IMR-90 (cell line): ENCODE measurements around the gene SOX6. TPM values are rescaled to one million over a fixed set of nuclear protein-coding genes. Genes with fewer than 3 reads are reported as not detected.

Experiments
- ATAC-seq: fragments of 200-7000 bp; cut with Tn5 transposase; 2 replicates; pipeline ENCODE4 v1.9.1; 2020; ENCODE audit warnings: low read depth, mild to moderate bottlenecking, moderate library complexity
- BruUV-seq: library from RNA; stranded (reverse); fragments of 400-500 nt; replicated peaks from 2 replicates; lab custom pipeline; 2021; lab: Mats Ljungman, UMichigan
- CTCF ChIA-PET: fragments of 300-600 bp; formaldehyde crosslinking; extraction: SDS; loops from one replicate; lab custom pipeline; 2021; ENCODE audit warnings: antibody characterized with exemption; lab: Yijun Ruan, JAX
- POLR2A ChIA-PET: fragments of 300-600 bp; sonication (Branson Sonifier 250); formaldehyde crosslinking; loops from one replicate; lab custom pipeline; 2022; ENCODE audit warnings: antibody characterized with exemption; ENCODE audit not compliant: unreplicated experiment; lab: Charles Lee
- DNase-seq: peaks from one replicate; pipeline ENCODE4 v3.0.0; 2013
- H2AFZ ChIP-seq: replicated peaks from 2 replicates; pipeline ENCODE3; 2013; ENCODE audit warnings: low read length, mild to moderate bottlenecking; ENCODE audit not compliant: poor library complexity
- H2AK5ac ChIP-seq: 2 replicates; pipeline ENCODE4 v1.6.1; 2013; ENCODE audit warnings: low read depth, low read length, inconsistent platforms
- H2AK9ac ChIP-seq: replicated peaks from 2 replicates; pipeline ENCODE3; 2013; ENCODE audit warnings: mild to moderate bottlenecking, low read depth, low read length, moderate library complexity; ENCODE audit not compliant: poor library complexity
- H2BK120ac ChIP-seq: 2 replicates; pipeline ENCODE4 v1.6.1; 2013; ENCODE audit warnings: low read depth, low read length, inconsistent platforms
- H2BK15ac ChIP-seq: 3 replicates; pipeline ENCODE4 v1.6.1; 2013; ENCODE audit warnings: low read depth, low read length, inconsistent platforms
- H2BK20ac ChIP-seq: 2 replicates; pipeline ENCODE4 v1.6.1; 2013; ENCODE audit warnings: low read depth, mild to moderate bottlenecking, inconsistent platforms, low read length, moderate library complexity
- H2BK5ac ChIP-seq: 2 replicates; pipeline ENCODE4 v1.6.1; 2013; ENCODE audit warnings: mild to moderate bottlenecking, low read depth, low read length, inconsistent platforms; ENCODE audit not compliant: poor library complexity, severe bottlenecking
- H3K14ac ChIP-seq: replicated peaks from 2 replicates; pipeline ENCODE4 v1.6.1; 2013; ENCODE audit warnings: low read depth, low read length, inconsistent platforms
- H3K18ac ChIP-seq: 2 replicates; pipeline ENCODE4 v1.6.1; 2013; ENCODE audit warnings: low read depth, low read length, control low read depth
- H3K23ac ChIP-seq: 2 replicates; pipeline ENCODE4 v1.6.1; 2013; ENCODE audit warnings: low read depth, low read length, inconsistent platforms
- H3K27ac ChIP-seq: 2 replicates; pipeline ENCODE4 v1.5.1; 2013; ENCODE audit warnings: mild to moderate bottlenecking, control low read depth, low read length; ENCODE audit not compliant: insufficient read depth
- H3K27me3 ChIP-seq: 2 replicates; pipeline ENCODE4 v1.6.1; 2013; ENCODE audit warnings: low read length; ENCODE audit not compliant: control insufficient read depth, insufficient read depth
- H3K36me3 ChIP-seq: 2 replicates; pipeline ENCODE4 v1.6.1; 2013; ENCODE audit warnings: low read length, mixed read lengths; ENCODE audit not compliant: control insufficient read depth, insufficient read depth
- H3K4ac ChIP-seq: 2 replicates; pipeline ENCODE4 v1.6.1; 2013; ENCODE audit warnings: low read depth, low read length, inconsistent platforms
- H3K4me1 ChIP-seq: 2 replicates; pipeline ENCODE4 v1.6.1; 2013; ENCODE audit warnings: low read length, mixed read lengths; ENCODE audit not compliant: control insufficient read depth, insufficient read depth
- H3K4me2 ChIP-seq: 2 replicates; pipeline ENCODE4 v1.6.1; 2013; ENCODE audit warnings: low read depth, mild to moderate bottlenecking, control low read depth, low read length, moderate library complexity
- H3K4me3 ChIP-seq: 2 replicates; pipeline ENCODE4 v1.5.1; 2013; ENCODE audit warnings: low read depth, mild to moderate bottlenecking, control low read depth, low read length, moderate library complexity; ENCODE audit not compliant: insufficient read depth
- H3K56ac ChIP-seq: 2 replicates; pipeline ENCODE4 v1.6.1; 2013; ENCODE audit warnings: low read length, inconsistent platforms; ENCODE audit not compliant: insufficient read depth; ENCODE audit errors: extremely low read depth
- H3K79me1 ChIP-seq, 2 experiments: 2 replicates each; pipeline ENCODE4 v1.6.1; 2013; ENCODE audit warnings: low read length in 2 of 2, inconsistent platforms in 1 of 2, low read depth in 1 of 2
- H3K9ac ChIP-seq: 2 replicates; pipeline ENCODE4 v1.6.1; 2013; ENCODE audit warnings: low read depth, low read length, control low read depth
- H3K9me1 ChIP-seq: 2 replicates; pipeline ENCODE4 v1.6.1; 2013; ENCODE audit warnings: low read length, inconsistent platforms; ENCODE audit not compliant: insufficient read depth
- H3K9me3 ChIP-seq: 2 replicates; pipeline ENCODE4 v1.6.1; 2013; ENCODE audit warnings: low read length; ENCODE audit not compliant: control insufficient read depth, insufficient read depth
- H4K20me1 ChIP-seq: 2 replicates; pipeline ENCODE4 v1.6.1; 2013; ENCODE audit warnings: low read length, inconsistent platforms; ENCODE audit not compliant: insufficient read depth
- H4K5ac ChIP-seq: 2 replicates; pipeline ENCODE4 v1.6.1; 2013; ENCODE audit warnings: mild to moderate bottlenecking, low read depth, low read length, control low read depth
- H4K8ac ChIP-seq, 2 experiments: 2 replicates each; pipeline ENCODE4 v1.6.1; 2013; ENCODE audit warnings: low read depth in 2 of 2, low read length in 2 of 2, control low read depth in 1 of 2, inconsistent platforms in 1 of 2
- H4K91ac ChIP-seq: 2 replicates; pipeline ENCODE4 v1.6.1; 2013; ENCODE audit warnings: low read depth, low read length, inconsistent platforms; ENCODE audit not compliant: insufficient read depth
- BHLHE40 ChIP-seq: fragments of 150-350 bp; IDR thresholded peaks from 2 replicates; pipeline ENCODE4 v1.6.1; 2016; ENCODE audit warnings: mild to moderate bottlenecking, low read depth, low read length
- CHD1 ChIP-seq: IDR thresholded peaks from 2 replicates; pipeline ENCODE4 v1.6.1; 2012; ENCODE audit warnings: low read depth, low read length, improper control_type of control experiment
- FOS ChIP-seq: fragments of 150-350 bp; IDR thresholded peaks from 2 replicates; pipeline ENCODE4 v1.6.1; 2016; ENCODE audit warnings: low read depth, low read length
- MAZ ChIP-seq: IDR thresholded peaks from 2 replicates; pipeline ENCODE4 v1.6.1; 2012; ENCODE audit warnings: low read depth, mild to moderate bottlenecking, low read length, improper control_type of control experiment, moderate library complexity, borderline replicate concordance
- MXI1 ChIP-seq: IDR thresholded peaks from 2 replicates; pipeline ENCODE4 v1.6.1; 2012; ENCODE audit warnings: low read depth, mild to moderate bottlenecking, low read length, moderate library complexity, borderline replicate concordance
- NFE2L2 ChIP-seq: fragments of 150-350 bp; IDR thresholded peaks from 2 replicates; pipeline ENCODE4 v1.6.1; 2016; ENCODE audit warnings: low read depth, mild to moderate bottlenecking, low read length
- RFX5 ChIP-seq: IDR thresholded peaks from 2 replicates; pipeline ENCODE4 v1.8.0; 2012; ENCODE audit warnings: low read depth, mild to moderate bottlenecking, low read length, moderate library complexity
- WGBS, 2 experiments: methylation state at CpG; one replicate each; pipeline versions ENCODE4 v1.1.5 to v1.1.7; 2013; ENCODE audit warnings: missing lambda C conversion rate in 2 of 2; ENCODE audit not compliant: insufficient read length in 1 of 2; ENCODE audit errors: extremely low coverage in 2 of 2; 5-methylcytosine and 5-hydroxymethylcytosine counted together
- dilution Hi-C: fragments of 300-500 bp; cut with HindIII; formaldehyde crosslinking; loops from one replicate; pipeline ENCODE4 v1.14.3; 2018; ENCODE audit warnings: low sequenced_read_pairs; ENCODE audit not compliant: unreplicated experiment
- in situ Hi-C: fragments of 300-500 bp; cut with MboI; formaldehyde crosslinking; loops from 3 replicates; pipeline ENCODE4 v1.14.3; 2019; ENCODE audit warnings: low sequenced_read_pairs, inconsistent platforms, mixed read lengths
- intact Hi-C: fragments of 100-400 bp; cut with micrococcal nuclease; formaldehyde crosslinking; loops from 2 replicates; pipeline ENCODE4 v1.10.0; 2022
- polyA plus RNA-seq, 3 experiments: library from polyadenylated mRNA; depleted of rRNA; stranded (reverse); fragments of >200 nt; gene quantifications; 2 replicates each; pipeline ENCODE4 v1.2.3, GENCODE V29; 2012; ENCODE audit warnings: low replicate concordance in 1 of 3
- total RNA-seq: library from RNA; depleted of rRNA; stranded (reverse); fragments of >200 nt; gene quantifications from 2 replicates; pipeline ENCODE4 v1.2.3, GENCODE V29; 2012
- TF ChIP-seq, protein P1 (sequence below): conservative IDR thresholded peaks from 2 replicates; pipeline ENCODE4 v1.5.1; 2012; ENCODE audit warnings: mild to moderate bottlenecking, low read depth, low read length, improper control_type of control experiment
- TF ChIP-seq, protein P2 (sequence below): fragments of 150-350 bp; IDR thresholded peaks from 2 replicates; pipeline ENCODE4 v1.6.1; 2016; ENCODE audit warnings: low read depth, mild to moderate bottlenecking, low read length, moderate library complexity, borderline replicate concordance

The SOX6 gene
- total and polyA plus RNA-seq, 2 of the 4 experiments (the other 2 are of a cell fraction) = 1.7 to 7.7 TPM

DNA sequence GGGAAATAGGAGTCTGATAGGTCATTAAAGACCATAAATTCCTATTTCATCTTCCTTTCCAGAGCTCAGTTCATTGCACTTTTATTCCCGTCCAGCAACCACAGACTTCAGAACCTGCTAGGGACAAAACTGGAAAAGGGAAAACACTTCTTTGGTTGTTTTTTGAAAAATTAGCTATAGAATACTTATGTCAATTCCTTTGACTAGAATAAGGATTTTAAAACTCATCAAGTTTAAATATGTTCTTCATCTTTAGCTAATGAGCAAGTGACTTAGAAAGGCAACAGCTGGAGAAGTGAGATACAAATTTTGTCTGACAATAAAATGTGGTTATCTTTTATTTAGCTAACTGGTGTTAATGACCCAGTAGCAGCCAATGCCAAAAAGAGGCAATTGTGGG is 206.9 kb downstream of the SOX6 start:
- dilution Hi-C loops = no loop called here
- no peak overlapping the region for H3K56ac ChIP-seq
- POLR2A ChIA-PET = no interaction called here
- H4K20me1 ChIP-seq = no peaks in the 10 kb centered on the region
- H2AK5ac ChIP-seq = no peak overlapping the region
- H3K9me3 ChIP-seq = no peaks in the 10 kb centered on the region
- no peaks in the 10 kb centered on the region for H3K79me1 ChIP-seq
- CTCF ChIA-PET = no interaction called here
- no peak overlapping the region for H3K18ac ChIP-seq
- H3K4me2 ChIP-seq = no peak overlapping the region
- no peak for TF ChIP-seq CHD1
- TF ChIP-seq, protein P1, sequence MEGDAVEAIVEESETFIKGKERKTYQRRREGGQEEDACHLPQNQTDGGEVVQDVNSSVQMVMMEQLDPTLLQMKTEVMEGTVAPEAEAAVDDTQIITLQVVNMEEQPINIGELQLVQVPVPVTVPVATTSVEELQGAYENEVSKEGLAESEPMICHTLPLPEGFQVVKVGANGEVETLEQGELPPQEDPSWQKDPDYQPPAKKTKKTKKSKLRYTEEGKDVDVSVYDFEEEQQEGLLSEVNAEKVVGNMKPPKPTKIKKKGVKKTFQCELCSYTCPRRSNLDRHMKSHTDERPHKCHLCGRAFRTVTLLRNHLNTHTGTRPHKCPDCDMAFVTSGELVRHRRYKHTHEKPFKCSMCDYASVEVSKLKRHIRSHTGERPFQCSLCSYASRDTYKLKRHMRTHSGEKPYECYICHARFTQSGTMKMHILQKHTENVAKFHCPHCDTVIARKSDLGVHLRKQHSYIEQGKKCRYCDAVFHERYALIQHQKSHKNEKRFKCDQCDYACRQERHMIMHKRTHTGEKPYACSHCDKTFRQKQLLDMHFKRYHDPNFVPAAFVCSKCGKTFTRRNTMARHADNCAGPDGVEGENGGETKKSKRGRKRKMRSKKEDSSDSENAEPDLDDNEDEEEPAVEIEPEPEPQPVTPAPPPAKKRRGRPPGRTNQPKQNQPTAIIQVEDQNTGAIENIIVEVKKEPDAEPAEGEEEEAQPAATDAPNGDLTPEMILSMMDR = no peak
- TF ChIP-seq RFX5 = no peak
- TF ChIP-seq MXI1 = no peak
- no peak for TF ChIP-seq BHLHE40
- TF ChIP-seq, protein P2, sequence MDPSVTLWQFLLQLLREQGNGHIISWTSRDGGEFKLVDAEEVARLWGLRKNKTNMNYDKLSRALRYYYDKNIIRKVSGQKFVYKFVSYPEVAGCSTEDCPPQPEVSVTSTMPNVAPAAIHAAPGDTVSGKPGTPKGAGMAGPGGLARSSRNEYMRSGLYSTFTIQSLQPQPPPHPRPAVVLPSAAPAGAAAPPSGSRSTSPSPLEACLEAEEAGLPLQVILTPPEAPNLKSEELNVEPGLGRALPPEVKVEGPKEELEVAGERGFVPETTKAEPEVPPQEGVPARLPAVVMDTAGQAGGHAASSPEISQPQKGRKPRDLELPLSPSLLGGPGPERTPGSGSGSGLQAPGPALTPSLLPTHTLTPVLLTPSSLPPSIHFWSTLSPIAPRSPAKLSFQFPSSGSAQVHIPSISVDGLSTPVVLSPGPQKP = no peak
- no peak for TF ChIP-seq NFE2L2
- TF ChIP-seq MAZ = no peak
- no peak for TF ChIP-seq FOS
- H2AK9ac ChIP-seq = no peak overlapping the region
- no peak for DNase-seq
- no peak overlapping the region for H2BK20ac ChIP-seq
- no peak overlapping the region for H3K9ac ChIP-seq
- H2BK120ac ChIP-seq = no peak overlapping the region
- H3K27me3 ChIP-seq = no peaks in the 10 kb centered on the region
- H3K14ac ChIP-seq = no peak overlapping the region
- no peak overlapping the region for H3K4ac ChIP-seq
- no peak overlapping the region for H2BK5ac ChIP-seq
- no peaks in the 10 kb centered on the region for H3K9me1 ChIP-seq
- intact Hi-C loops = no loop called here
- H3K27ac ChIP-seq = no peak overlapping the region
- no peak overlapping the region for H4K8ac ChIP-seq
- H4K5ac ChIP-seq = no peak overlapping the region
- H3K23ac ChIP-seq = no peak overlapping the region
- no TSS peak for BruUV-seq
- H2BK15ac ChIP-seq = no peak overlapping the region
- H2AFZ ChIP-seq = no peak overlapping the region
- H3K4me3 ChIP-seq = no peak overlapping the region
- H3K4me1 ChIP-seq = peaks cover 7% of the 10 kb centered on the region
- no peak for ATAC-seq
- no peak overlapping the region for H4K91ac ChIP-seq
- in situ Hi-C loops = no loop called here
- no peaks in the 10 kb centered on the region for H3K36me3 ChIP-seq
- WGBS, 2 experiments = no CpG with 5 or more reads among the region's 1 CpG
